ENCODE measurements around the gene CST9. TPM values are rescaled to one million over a fixed set of nuclear protein-coding genes. Genes with fewer than 3 reads are reported as not detected.

CST9 gene
- total RNA-seq, 1 experiment from 2014 or later, result not detected

DNA sequence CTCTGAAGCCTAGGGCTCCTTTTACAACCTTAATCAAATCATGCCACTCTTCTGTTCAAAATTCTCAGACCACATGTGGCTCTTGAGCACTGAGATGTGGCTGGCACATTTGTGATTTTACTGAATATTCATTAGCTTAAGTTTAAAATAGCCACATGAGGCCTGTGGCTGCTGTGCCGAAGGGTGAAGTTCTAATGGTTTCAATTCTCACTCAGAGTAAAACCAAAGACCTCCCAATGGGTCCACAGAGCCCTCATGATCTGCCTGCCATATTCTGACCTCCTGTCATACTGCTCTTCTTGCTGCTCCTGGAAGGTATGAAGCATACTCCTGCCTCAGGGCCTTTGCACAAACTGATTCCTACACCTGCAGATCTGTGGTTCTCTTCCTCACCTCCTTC, 39.9 kb upstream of the CST9 start:
- Histone ChIP-seq H3T11ph (ENCODE audit: low read length) (no peak overlapping the region), H3K4me2 (ENCODE audit: insufficient read depth, insufficient read length, low read length) (no peak overlapping the region), H3K23ac (ENCODE audit: insufficient read length, low read depth, low read length) (no peak overlapping the region), H2BK5ac (ENCODE audit: insufficient read length, low read length) (no peak overlapping the region), H3K18ac (ENCODE audit: insufficient read length, low read depth, low read length) (no peak overlapping the region), H3K23me2 (ENCODE audit: insufficient read length, low read depth, low read length, poor library complexity, severe bottlenecking) (no peaks in the 10 kb centered on the region), H3K9ac (ENCODE audit: extremely low read depth, insufficient read length, low read length) (no peak overlapping the region), H3K79me2 (ENCODE audit: insufficient read depth, low read length) (no peaks in the 10 kb centered on the region), H2BK120ac (ENCODE audit: low read depth, low read length, poor library complexity, severe bottlenecking) (no peak overlapping the region), H3K9me3 (ENCODE audit: control insufficient read depth, low read depth, low read length) (no peaks in the 10 kb centered on the region), H3K4me1 (ENCODE audit: insufficient read depth, low read length) (peaks cover 3% of the 10 kb centered on the region; the same call in 1 of the 2 replicates), H4K8ac (replicated peaks; ENCODE audit: insufficient read length, low read depth, low read length) (no peak overlapping the region), H3K4ac (ENCODE audit: low read depth, low read length) (no peak overlapping the region), H3K27ac (ENCODE audit: insufficient read length, low read depth, low read length) (no peak overlapping the region), H2BK15ac (ENCODE audit: low read depth, low read length) (no peak overlapping the region), H4K91ac (ENCODE audit: insufficient read length, low read depth, low read length) (no peak overlapping the region), H3K56ac (ENCODE audit: insufficient read length, low read depth, low read length) (no peak overlapping the region), H3K27me3 (ENCODE audit: insufficient read depth, low read length) (no peaks in the 10 kb centered on the region), H2BK12ac (ENCODE audit: insufficient read length, low read depth, low read length) (no peak overlapping the region), H4K5ac (ENCODE audit: insufficient read length, low read depth, low read length) (no peak overlapping the region), H2AFZ (ENCODE audit: low read length) (no peak overlapping the region), H2BK20ac (ENCODE audit: low read depth, low read length, poor library complexity, severe bottlenecking) (no peak overlapping the region), H3K14ac (ENCODE audit: insufficient read depth, low read length) (no peak overlapping the region), H4K20me1 (ENCODE audit: control insufficient read depth, insufficient read depth, insufficient read length) (no peaks in the 10 kb centered on the region), H3K79me1 (ENCODE audit: insufficient read depth, low read depth, low read length, poor library complexity, severe bottlenecking) (no peaks in the 10 kb centered on the region), H2AK5ac (ENCODE audit: insufficient read length, low read length) (no peak overlapping the region)
- no peak overlapping the region for H3K4me3 Mint-ChIP-seq
- no peaks in the 10 kb centered on the region; a peak in 1 of 7 replicates for H3K36me3 Mint-ChIP-seq (ENCODE audit: insufficient read depth in 1 of 3, low read depth in 3 of 3)
- WGBS (ENCODE audit: extremely low coverage, insufficient read length, low lambda C conversion rate), result no CpG with 5 or more reads among the region's 1 CpG
- H3K4me1 Mint-ChIP-seq, result peaks cover 17 to 20% of the 10 kb centered on the region in 2 experiments
- H3K9me3 Mint-ChIP-seq, result no peaks in the 10 kb centered on the region; a peak in 1 of 5 replicates
- TF ChIP-seq, protein P1, sequence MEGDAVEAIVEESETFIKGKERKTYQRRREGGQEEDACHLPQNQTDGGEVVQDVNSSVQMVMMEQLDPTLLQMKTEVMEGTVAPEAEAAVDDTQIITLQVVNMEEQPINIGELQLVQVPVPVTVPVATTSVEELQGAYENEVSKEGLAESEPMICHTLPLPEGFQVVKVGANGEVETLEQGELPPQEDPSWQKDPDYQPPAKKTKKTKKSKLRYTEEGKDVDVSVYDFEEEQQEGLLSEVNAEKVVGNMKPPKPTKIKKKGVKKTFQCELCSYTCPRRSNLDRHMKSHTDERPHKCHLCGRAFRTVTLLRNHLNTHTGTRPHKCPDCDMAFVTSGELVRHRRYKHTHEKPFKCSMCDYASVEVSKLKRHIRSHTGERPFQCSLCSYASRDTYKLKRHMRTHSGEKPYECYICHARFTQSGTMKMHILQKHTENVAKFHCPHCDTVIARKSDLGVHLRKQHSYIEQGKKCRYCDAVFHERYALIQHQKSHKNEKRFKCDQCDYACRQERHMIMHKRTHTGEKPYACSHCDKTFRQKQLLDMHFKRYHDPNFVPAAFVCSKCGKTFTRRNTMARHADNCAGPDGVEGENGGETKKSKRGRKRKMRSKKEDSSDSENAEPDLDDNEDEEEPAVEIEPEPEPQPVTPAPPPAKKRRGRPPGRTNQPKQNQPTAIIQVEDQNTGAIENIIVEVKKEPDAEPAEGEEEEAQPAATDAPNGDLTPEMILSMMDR (conservative IDR thresholded peaks at IDR 0.05), result no peak
- peaks cover 3% of the 10 kb centered on the region; the same call in 1 of the 2 replicates for H3K27me3 Mint-ChIP-seq (ENCODE audit: low read depth)
- DNase-seq, result no peak
- H3K27ac Mint-ChIP-seq, result no peak overlapping the region
